PC-3 (cell line): ENCODE results near the gene TRABD2B. TPM values are rescaled to one million over a fixed set of nuclear protein-coding genes. Genes with fewer than 3 reads are reported as not detected.
A peak's percentile ranks its signal among the peaks of the same experiment; 100 is the strongest.

Experiments
- ATAC-seq: fragments of 200-7000 bp; cut with Tn5 transposase; 2 replicates; pipeline ENCODE4 v1.9.1; 2020; ENCODE audit warnings: mild to moderate bottlenecking, moderate library complexity
- BruUV-seq: library from RNA; stranded (reverse); fragments of 400-500 nt; replicated peaks from 2 replicates; lab custom pipeline; 2021; lab: Mats Ljungman, UMichigan
- CTCF ChIA-PET: fragments of 300-600 bp; sonication (Branson Sonifier 250); formaldehyde crosslinking; loops from one replicate; lab custom pipeline; 2022; ENCODE audit warnings: antibody characterized with exemption; lab: Charles Lee
- POLR2A ChIA-PET: fragments of 300-600 bp; sonication (Branson Sonifier 250); formaldehyde crosslinking; loops from one replicate; lab custom pipeline; 2022; ENCODE audit warnings: antibody characterized with exemption; ENCODE audit not compliant: unreplicated experiment; lab: Charles Lee
- DNase-seq: peaks from one replicate; pipeline ENCODE4 v3.0.0-alpha.2; 2015
- H2AFZ ChIP-seq: fragments of 300-600 bp; sonication (generic); 2 replicates; pipeline ENCODE4 v1.6.0; 2016; ENCODE audit warnings: antibody characterized with exemption, low read length
- H3F3A ChIP-seq: fragments of 300-600 bp; sonication (generic); one replicate; pipeline ENCODE4 v1.6.0; 2017; ENCODE audit warnings: antibody characterized with exemption, low read length, control low read depth, mild to moderate bottlenecking; ENCODE audit not compliant: unreplicated experiment
- H3K27ac ChIP-seq: fragments of 300-600 bp; sonication (generic); 2 replicates; pipeline ENCODE4 v1.5.1; 2016; ENCODE audit warnings: mild to moderate bottlenecking, low read length
- H3K27me3 ChIP-seq: fragments of 300-600 bp; sonication (generic); 2 replicates; pipeline ENCODE4 v1.6.1; 2016; ENCODE audit warnings: low read length, mixed read lengths
- H3K36me3 ChIP-seq: fragments of 300-600 bp; sonication (generic); 2 replicates; pipeline ENCODE4 v1.6.1; 2016; ENCODE audit warnings: low read depth, mixed run types, low read length, mixed read lengths
- H3K4me1 ChIP-seq: fragments of 300-600 bp; sonication (generic); 2 replicates; pipeline ENCODE4 v1.5.1; 2016; ENCODE audit warnings: low read length; ENCODE audit not compliant: insufficient read depth
- H3K4me2 ChIP-seq: fragments of 300-600 bp; sonication (generic); 2 replicates; pipeline ENCODE4 v1.6.0; 2016; ENCODE audit warnings: low read length
- H3K4me3 ChIP-seq: fragments of 300-600 bp; sonication (generic); 2 replicates; pipeline ENCODE4 v1.5.1; 2016; ENCODE audit warnings: mild to moderate bottlenecking, low read length, mixed read lengths
- H3K79me2 ChIP-seq: fragments of 300-600 bp; sonication (generic); 2 replicates; pipeline ENCODE4 v1.6.1; 2017; ENCODE audit warnings: low read length, mixed read lengths
- H3K9ac ChIP-seq: fragments of 300-600 bp; sonication (generic); 2 replicates; pipeline ENCODE4 v1.6.0; 2016; ENCODE audit warnings: mild to moderate bottlenecking, low read length
- H3K9me2 ChIP-seq: fragments of 300-600 bp; sonication (generic); replicated peaks from 2 replicates; pipeline ENCODE4 v1.6.1; 2016; ENCODE audit warnings: mixed run types, low read length, mixed read lengths
- H3K9me3 ChIP-seq: fragments of 300-600 bp; sonication (generic); 2 replicates; pipeline ENCODE4 v1.6.1; 2016; ENCODE audit warnings: low read length, mixed read lengths
- H4K20me1 ChIP-seq: fragments of 300-600 bp; sonication (generic); 2 replicates; pipeline ENCODE4 v1.6.1; 2016; ENCODE audit warnings: low read length, mixed read lengths
- EZH2 ChIP-seq: fragments of 300-600 bp; sonication (generic); IDR thresholded peaks from one replicate; pipeline ENCODE4 v1.6.1; 2017; ENCODE audit warnings: antibody characterized with exemption, mild to moderate bottlenecking, low read length; ENCODE audit not compliant: unreplicated experiment
- EZH2phosphoT487 ChIP-seq: fragments of 300-600 bp; sonication (generic); IDR thresholded peaks from 2 replicates; pipeline ENCODE4 v1.6.1; 2018; ENCODE audit warnings: mild to moderate bottlenecking, antibody characterized with exemption, low read length, borderline replicate concordance
- intact Hi-C: fragments of 100-400 bp; cut with micrococcal nuclease; formaldehyde crosslinking; loops from 2 replicates; pipeline ENCODE4 v1.9.0; 2023
- total RNA-seq: library from RNA; depleted of rRNA; stranded (reverse); fragments of >200 nt; gene quantifications from 2 replicates; pipeline ENCODE4 v1.2.3, GENCODE V29; 2014
- TF ChIP-seq, protein P1 (sequence below): fragments of 300-600 bp; sonication (generic); conservative IDR thresholded peaks from 2 replicates; pipeline ENCODE4 v1.5.1; 2017; ENCODE audit warnings: antibody characterized with exemption, low read depth, mild to moderate bottlenecking, low read length

The TRABD2B gene
- total RNA-seq, 1 experiment from 2014 or later = 0.44 TPM

DNA sequence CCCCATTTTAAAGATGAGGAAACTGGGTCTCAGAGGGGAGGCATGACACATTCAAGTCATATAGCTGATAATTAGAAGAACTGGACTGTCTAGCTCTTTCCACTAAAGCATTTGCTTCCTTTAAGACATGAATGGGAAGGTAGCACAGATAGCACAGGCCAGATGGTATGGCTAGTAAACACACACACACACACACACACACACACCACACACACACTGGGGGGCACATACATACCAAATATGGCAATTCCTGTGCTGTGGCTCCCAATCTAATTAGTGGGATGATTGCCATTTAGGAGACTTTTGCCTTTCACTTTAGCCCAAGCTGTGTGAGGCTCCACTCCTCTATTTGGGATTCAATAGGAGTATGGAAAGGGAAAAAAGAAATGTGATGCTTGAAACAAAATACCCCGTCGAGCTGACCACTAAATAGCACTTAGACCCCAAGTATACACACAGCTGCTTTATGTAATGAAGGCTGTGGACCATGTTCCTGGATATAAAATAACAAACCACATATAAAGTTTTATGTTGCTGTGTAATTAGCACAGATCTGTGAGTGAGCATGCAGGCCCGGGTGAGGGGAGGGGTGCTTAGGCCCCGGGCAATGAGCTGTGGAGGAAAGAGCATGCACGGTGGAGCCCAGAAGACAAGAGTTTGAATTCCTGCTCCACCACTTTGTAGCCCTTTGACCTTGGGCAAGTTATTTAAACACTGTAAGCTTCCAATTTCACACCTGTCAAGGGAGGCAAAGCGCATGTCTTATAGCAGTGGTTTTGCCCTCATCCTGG is 6.8 kb upstream of the TRABD2B start:
- ATAC-seq (no peak), DNase-seq (peak; percentile 27)
- no peak for TF ChIP-seq EZH2phosphoT487
- TF ChIP-seq, protein P1, sequence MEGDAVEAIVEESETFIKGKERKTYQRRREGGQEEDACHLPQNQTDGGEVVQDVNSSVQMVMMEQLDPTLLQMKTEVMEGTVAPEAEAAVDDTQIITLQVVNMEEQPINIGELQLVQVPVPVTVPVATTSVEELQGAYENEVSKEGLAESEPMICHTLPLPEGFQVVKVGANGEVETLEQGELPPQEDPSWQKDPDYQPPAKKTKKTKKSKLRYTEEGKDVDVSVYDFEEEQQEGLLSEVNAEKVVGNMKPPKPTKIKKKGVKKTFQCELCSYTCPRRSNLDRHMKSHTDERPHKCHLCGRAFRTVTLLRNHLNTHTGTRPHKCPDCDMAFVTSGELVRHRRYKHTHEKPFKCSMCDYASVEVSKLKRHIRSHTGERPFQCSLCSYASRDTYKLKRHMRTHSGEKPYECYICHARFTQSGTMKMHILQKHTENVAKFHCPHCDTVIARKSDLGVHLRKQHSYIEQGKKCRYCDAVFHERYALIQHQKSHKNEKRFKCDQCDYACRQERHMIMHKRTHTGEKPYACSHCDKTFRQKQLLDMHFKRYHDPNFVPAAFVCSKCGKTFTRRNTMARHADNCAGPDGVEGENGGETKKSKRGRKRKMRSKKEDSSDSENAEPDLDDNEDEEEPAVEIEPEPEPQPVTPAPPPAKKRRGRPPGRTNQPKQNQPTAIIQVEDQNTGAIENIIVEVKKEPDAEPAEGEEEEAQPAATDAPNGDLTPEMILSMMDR = no peak
- TF ChIP-seq EZH2 = no peak
- no peaks in the 10 kb centered on the region for H3K27me3 ChIP-seq
- no peak overlapping the region for H3K4me3 ChIP-seq
- H3K9ac ChIP-seq = no peak overlapping the region
- H3F3A ChIP-seq = no peaks in the 10 kb centered on the region
- no peak overlapping the region for H2AFZ ChIP-seq
- no peaks in the 10 kb centered on the region for H4K20me1 ChIP-seq
- no TSS peak for BruUV-seq
- H3K9me3 ChIP-seq = no peaks in the 10 kb centered on the region
- H3K4me2 ChIP-seq = no peak overlapping the region
- intact Hi-C loops = no loop called here
- no peaks in the 10 kb centered on the region for H3K9me2 ChIP-seq
- H3K27ac ChIP-seq = no peak overlapping the region
- CTCF ChIA-PET = no interaction called here
- no peaks in the 10 kb centered on the region for H3K36me3 ChIP-seq
- peaks cover 3% of the 10 kb centered on the region; the same call in 1 of the 2 replicates for H3K4me1 ChIP-seq
- POLR2A ChIA-PET = no interaction called here
- H3K79me2 ChIP-seq = no peaks in the 10 kb centered on the region

DNA sequence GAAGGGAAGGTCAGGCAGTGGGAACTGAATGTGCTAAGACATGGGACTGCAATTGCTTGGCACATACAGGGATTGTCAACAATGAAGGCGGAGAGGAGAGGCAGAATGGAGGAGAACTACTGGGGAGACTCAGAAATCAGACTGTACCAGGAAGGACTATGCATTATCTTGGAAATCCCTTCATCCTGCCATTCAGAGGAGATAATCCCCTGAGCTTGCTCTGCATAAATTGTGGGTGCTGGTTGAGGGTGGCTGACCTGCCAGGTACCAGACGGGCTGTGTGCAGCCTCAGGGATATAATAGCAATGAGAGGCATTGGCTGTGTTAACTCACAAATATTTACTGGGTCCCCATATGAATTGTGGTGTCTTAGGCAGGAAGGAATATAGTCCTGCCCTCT is 5.0 kb upstream of the TRABD2B start:
- Histone ChIP-seq H3K4me3 (no peak overlapping the region), H3K4me2 (no peak overlapping the region), H3K4me1 (peaks cover 3% of the 10 kb centered on the region; the same call in 1 of the 2 replicates), H3K79me2 (no peaks in the 10 kb centered on the region), H3K27me3 (no peaks in the 10 kb centered on the region), H4K20me1 (no peaks in the 10 kb centered on the region), H3F3A (no peaks in the 10 kb centered on the region), H3K9me3 (no peaks in the 10 kb centered on the region), H3K9ac (no peak overlapping the region), H3K27ac (no peak overlapping the region), H3K9me2 (no peaks in the 10 kb centered on the region), H2AFZ (no peak overlapping the region), H3K36me3 (no peaks in the 10 kb centered on the region)
- CTCF ChIA-PET = no interaction called here
- POLR2A ChIA-PET = no interaction called here
- ATAC-seq = no peak
- intact Hi-C loops = no loop called here
- DNase-seq = no peak
- no TSS peak for BruUV-seq
- TF ChIP-seq EZH2phosphoT487 = no peak
- TF ChIP-seq, protein P1 = no peak
- no peak for TF ChIP-seq EZH2

DNA sequence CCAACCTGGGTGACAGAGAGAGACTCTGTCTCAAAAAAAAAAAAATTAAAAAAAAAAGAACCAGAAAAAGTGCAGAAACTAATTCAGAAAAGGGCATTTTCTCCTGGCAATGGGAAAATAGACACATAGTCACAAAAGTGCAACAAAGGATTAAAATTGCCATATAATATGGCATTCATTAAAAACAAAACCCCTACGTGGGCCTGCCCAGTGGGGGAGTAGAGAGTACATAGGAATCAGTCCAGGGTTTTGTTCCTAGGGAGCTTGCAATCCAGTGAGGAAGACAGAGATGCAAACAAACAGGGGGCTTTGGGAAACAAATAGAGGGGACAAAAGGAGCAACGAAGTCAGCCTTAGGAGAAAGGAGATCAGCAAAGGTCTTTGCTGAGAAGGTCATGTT is 4.5 kb upstream of the TRABD2B start:
- Histone ChIP-seq H4K20me1 (no peaks in the 10 kb centered on the region), H3K79me2 (no peaks in the 10 kb centered on the region), H3K9ac (no peak overlapping the region), H2AFZ (no peak overlapping the region), H3K27me3 (no peaks in the 10 kb centered on the region), H3K9me2 (no peaks in the 10 kb centered on the region), H3K27ac (no peak overlapping the region), H3K9me3 (no peaks in the 10 kb centered on the region), H3K36me3 (no peaks in the 10 kb centered on the region), H3K4me1 (peaks cover 3% of the 10 kb centered on the region; the same call in 1 of the 2 replicates), H3K4me3 (no peak overlapping the region), H3K4me2 (no peak overlapping the region), H3F3A (no peaks in the 10 kb centered on the region)
- no peak for ATAC-seq
- no TSS peak for BruUV-seq
- no peak for DNase-seq
- CTCF ChIA-PET = no interaction called here
- no peak for TF ChIP-seq EZH2
- TF ChIP-seq, protein P1 = no peak
- no peak for TF ChIP-seq EZH2phosphoT487
- POLR2A ChIA-PET = no interaction called here
- intact Hi-C loops = no loop called here
